Measurements from ENCODE around the gene LIG3. TPM values are rescaled to one million over a fixed set of nuclear protein-coding genes. Genes with fewer than 3 reads are reported as not detected.

The LIG3 gene
- total RNA-seq, 3 donors from 2014 or later = 13.8 to 159 (median 54.0) TPM

GRCh38 chr17:34974794-34975785, 5.2 kb upstream of the LIG3 start:
- H3K27me3 ChIP-seq = no peaks in the 10 kb centered on the region

DNA sequence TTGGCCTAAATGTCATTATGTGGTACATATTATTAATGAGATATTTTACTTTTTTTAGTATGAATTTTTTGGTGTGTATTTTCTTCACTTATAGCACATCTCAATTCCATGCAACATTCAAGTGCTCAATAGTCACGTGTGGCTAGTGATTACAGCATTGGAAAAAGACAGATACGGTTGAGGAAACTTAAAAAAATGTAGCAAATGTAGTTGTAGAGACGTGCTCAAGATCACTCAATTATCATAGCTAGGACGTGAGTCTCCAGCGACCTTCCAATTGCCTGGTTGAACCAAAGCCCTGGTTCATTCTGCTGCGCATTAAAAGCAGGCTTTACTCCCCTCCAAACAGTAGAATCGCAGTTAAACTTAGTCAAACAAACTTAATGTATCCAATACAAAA, 1.2 kb upstream of the LIG3 start:
- Histone ChIP-seq H3K36me3 (no peaks in the 10 kb centered on the region), H3K27ac (no peak overlapping the region), H3K4me1 (no peaks in the 10 kb centered on the region), H3K9me3 (no peaks in the 10 kb centered on the region), H3K27me3 (no peaks in the 10 kb centered on the region), H3K4me3 (no peak overlapping the region)
- DNase-seq (ENCODE audit: low spot score in 2 of 2) = no peak
- intact Hi-C loops (cut with DNase I; ENCODE audit: low total_unique reads) = no loop called here
- no peak for TF ChIP-seq POLR2AphosphoS5 (IDR thresholded peaks at IDR 0.05)
- TF ChIP-seq, protein P1, sequence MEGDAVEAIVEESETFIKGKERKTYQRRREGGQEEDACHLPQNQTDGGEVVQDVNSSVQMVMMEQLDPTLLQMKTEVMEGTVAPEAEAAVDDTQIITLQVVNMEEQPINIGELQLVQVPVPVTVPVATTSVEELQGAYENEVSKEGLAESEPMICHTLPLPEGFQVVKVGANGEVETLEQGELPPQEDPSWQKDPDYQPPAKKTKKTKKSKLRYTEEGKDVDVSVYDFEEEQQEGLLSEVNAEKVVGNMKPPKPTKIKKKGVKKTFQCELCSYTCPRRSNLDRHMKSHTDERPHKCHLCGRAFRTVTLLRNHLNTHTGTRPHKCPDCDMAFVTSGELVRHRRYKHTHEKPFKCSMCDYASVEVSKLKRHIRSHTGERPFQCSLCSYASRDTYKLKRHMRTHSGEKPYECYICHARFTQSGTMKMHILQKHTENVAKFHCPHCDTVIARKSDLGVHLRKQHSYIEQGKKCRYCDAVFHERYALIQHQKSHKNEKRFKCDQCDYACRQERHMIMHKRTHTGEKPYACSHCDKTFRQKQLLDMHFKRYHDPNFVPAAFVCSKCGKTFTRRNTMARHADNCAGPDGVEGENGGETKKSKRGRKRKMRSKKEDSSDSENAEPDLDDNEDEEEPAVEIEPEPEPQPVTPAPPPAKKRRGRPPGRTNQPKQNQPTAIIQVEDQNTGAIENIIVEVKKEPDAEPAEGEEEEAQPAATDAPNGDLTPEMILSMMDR (IDR thresholded peaks at IDR 0.05) = no peak
- TF ChIP-seq POLR2A (IDR thresholded peaks at IDR 0.05) = no peak

More at GRCh38 chr17:34974794-34975785, 5.2 kb upstream of the LIG3 start:
- no peak for TF ChIP-seq POLR2A (IDR thresholded peaks at IDR 0.05)
- Histone ChIP-seq H3K4me3 (no peak overlapping the region), H3K9me3 (no peaks in the 10 kb centered on the region), H3K36me3 (no peaks in the 10 kb centered on the region), H3K27ac (no peak overlapping the region), H3K4me1 (no peaks in the 10 kb centered on the region)
- intact Hi-C loops (cut with DNase I; ENCODE audit: low total_unique reads) = no loop called here
- no peak for DNase-seq (ENCODE audit: low spot score in 2 of 2)

- intact Hi-C loops (cut with DNase I; ENCODE audit: low total_unique reads) = no loop called here
- TF ChIP-seq POLR2A (IDR thresholded peaks at IDR 0.05) (no peak), POLR2AphosphoS5 (IDR thresholded peaks at IDR 0.05) (peak in 1 of 3 donors; percentile 26)
- TF ChIP-seq, protein P1 (IDR thresholded peaks at IDR 0.05) = no peak
- Histone ChIP-seq H3K4me1 (no peaks in the 10 kb centered on the region), H3K27me3 (no peaks in the 10 kb centered on the region), H3K27ac (peak overlapping the region; percentile 96 to 99), H3K9me3 (no peaks in the 10 kb centered on the region), H3K4me3 (peak overlapping the region; percentile 76 to 89 (median 81)), H3K36me3 (no peaks in the 10 kb centered on the region)
- DNase-seq (ENCODE audit: low spot score in 2 of 2) = no peak
Observed at GRCh38 chr17:34979650-34980352, 511 bp upstream of the LIG3 start.

GRCh38 chr17:34980681-34981537, 597 bp downstream of the LIG3 start:
- TF ChIP-seq POLR2AphosphoS5 (IDR thresholded peaks at IDR 0.05) (peak; percentile 18 to 50 (median 48)), POLR2A (IDR thresholded peaks at IDR 0.05) (no peak)
- TF ChIP-seq, protein P1 (IDR thresholded peaks at IDR 0.05) = peak in 2 of 3 donors; percentile 37 to 60
- Histone ChIP-seq H3K27ac (peak overlapping the region; percentile 96 to 99), H3K4me1 (no peaks in the 10 kb centered on the region), H3K4me3 (peak overlapping the region; percentile 76 to 89 (median 81)), H3K36me3 (no peaks in the 10 kb centered on the region), H3K9me3 (no peaks in the 10 kb centered on the region), H3K27me3 (no peaks in the 10 kb centered on the region)
- intact Hi-C loops (cut with DNase I; ENCODE audit: low total_unique reads) = no loop called here
- peak; percentile 67 to 76 for DNase-seq (ENCODE audit: low spot score in 2 of 2)
